GM12801 (cell line): ENCODE results near the gene NEU2.

Source experiments
- CTCF ChIP-seq: IDR thresholded peaks from one replicate; pipeline ENCODE4 v1.5.1; 2011; ENCODE audit warnings: control low read depth; ENCODE audit not compliant: insufficient read length; ENCODE audit errors: extremely low read depth

NEU2 gene

GRCh38 chr2:232997749-232998665 lies 34.5 kb upstream of the NEU2 start:
- no peak for TF ChIP-seq CTCF

- TF ChIP-seq CTCF = no peak
These were observed 33.8 kb upstream of the NEU2 start for GRCh38 chr2:232998666-232998985.

GRCh38 chr2:232999354-232999753 lies 33.1 kb upstream of the NEU2 start:
- TF ChIP-seq CTCF = no peak

GRCh38 chr2:233000886-233001750 lies 31.4 kb upstream of the NEU2 start:
- TF ChIP-seq CTCF = no peak

- TF ChIP-seq CTCF = no peak
These were observed 29.4 kb upstream of the NEU2 start for GRCh38 chr2:233002829-233003657.

GRCh38 chr2:233003658-233004555 lies 28.6 kb upstream of the NEU2 start:
- TF ChIP-seq CTCF = no peak
